Fibroblast of skin of left quadriceps (primary cell): Measurements from ENCODE around the gene FBXL15.

Experiments
- DNase-seq, 2 experiments: peaks; one replicate each; pipeline ENCODE4 v3.0.0-alpha.2; 2013; ENCODE audit warnings: low read depth in 2 of 2

FBXL15 gene

GRCh38 chr10:102398172-102399020 is 22.2 kb upstream of the FBXL15 start:
- DNase-seq: no peak

GRCh38 chr10:102399217-102400021 is 21.2 kb upstream of the FBXL15 start:
- peak; percentile 56 to 59 for DNase-seq

- DNase-seq: no peak
Measured at GRCh38 chr10:102400076-102400475, 20.6 kb upstream of the FBXL15 start.

- DNase-seq: no peak
Measured at GRCh38 chr10:102400598-102401341, 19.9 kb upstream of the FBXL15 start.

- no peak for DNase-seq
Measured at GRCh38 chr10:102401342-102401654, 19.3 kb upstream of the FBXL15 start.

- no peak for DNase-seq
Measured at GRCh38 chr10:102401735-102402511, 18.7 kb upstream of the FBXL15 start.

GRCh38 chr10:102402512-102402896 is 18.1 kb upstream of the FBXL15 start:
- no peak for DNase-seq

- DNase-seq: no peak
Measured at GRCh38 chr10:102403115-102403514, 17.5 kb upstream of the FBXL15 start.

GRCh38 chr10:102404361-102405107 is 16.1 kb upstream of the FBXL15 start:
- no peak for DNase-seq

GRCh38 chr10:102405108-102405571 is 15.5 kb upstream of the FBXL15 start:
- DNase-seq: no peak

- DNase-seq: no peak
Measured at GRCh38 chr10:102405632-102406031, 15.0 kb upstream of the FBXL15 start.

- DNase-seq: no peak
Measured at GRCh38 chr10:102406815-102407214, 13.8 kb upstream of the FBXL15 start.

GRCh38 chr10:102407425-102408130 is 13.1 kb upstream of the FBXL15 start:
- DNase-seq: no peak

GRCh38 chr10:102408131-102408727 is 12.4 kb upstream of the FBXL15 start:
- no peak for DNase-seq

- DNase-seq: no peak
Measured at GRCh38 chr10:102408728-102409603, 11.7 kb upstream of the FBXL15 start.

- DNase-seq: no peak
Measured at GRCh38 chr10:102409604-102410428, 10.8 kb upstream of the FBXL15 start.

GRCh38 chr10:102410429-102411073 is 10.1 kb upstream of the FBXL15 start:
- no peak for DNase-seq
